HG02798 (cell line): ENCODE data around the gene YIPF3.

Source experiments
- ATAC-seq: cut with Tn5 transposase; IDR thresholded peaks from one replicate; pipeline ENCODE4 v1.9.1; 2021; ENCODE audit warnings: mild to moderate bottlenecking; ENCODE audit not compliant: unreplicated experiment, poor library complexity

Gene YIPF3

GRCh38 chr6:43493833-43494232 lies 22.9 kb downstream of the YIPF3 start:
- no peak for ATAC-seq

DNA sequence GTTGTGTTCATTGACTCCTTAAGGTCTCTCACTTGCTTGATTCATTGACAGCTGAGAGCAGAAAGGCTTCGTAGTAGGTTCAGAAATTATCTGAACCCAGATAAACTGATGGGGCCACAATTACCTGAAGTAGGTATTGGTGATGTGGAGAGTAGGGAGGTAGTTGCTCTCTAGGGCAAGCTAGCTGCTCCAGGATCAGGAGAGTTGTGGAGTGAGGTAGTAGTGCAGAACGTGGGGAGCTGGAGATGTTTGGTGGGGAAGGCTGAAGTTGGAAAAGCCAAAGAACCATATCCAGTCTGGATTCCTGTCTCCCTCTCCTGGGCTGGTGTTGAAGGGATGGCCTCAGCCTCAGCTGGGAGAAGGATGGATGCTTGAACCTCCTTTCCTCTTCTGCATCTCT lies 23.5 kb downstream of the YIPF3 start:
- no peak for ATAC-seq

DNA sequence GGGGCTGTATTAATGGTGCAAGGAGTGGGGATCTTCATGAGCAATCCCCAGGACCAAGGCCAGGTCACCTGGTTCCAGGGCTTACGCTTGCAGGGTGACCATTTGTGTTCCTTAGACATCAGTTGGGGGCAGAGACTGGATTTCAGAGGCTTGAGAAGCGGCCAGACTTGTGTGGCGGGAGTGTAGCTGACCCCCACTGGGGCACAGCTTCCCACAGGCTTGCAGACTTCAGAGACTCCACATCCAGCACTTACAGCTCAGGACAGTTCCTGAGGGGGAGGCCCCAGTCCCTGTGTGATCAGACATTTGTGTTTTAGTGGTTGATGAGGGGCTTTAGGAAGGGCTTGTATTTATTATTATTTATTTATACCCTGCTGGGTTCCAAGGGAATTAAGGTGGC lies 24.1 kb downstream of the YIPF3 start:
- no peak for ATAC-seq

GRCh38 chr6:43491750-43492661 lies 24.7 kb downstream of the YIPF3 start:
- ATAC-seq: no peak

- ATAC-seq: no peak
Observed at GRCh38 chr6:43490523-43490939, 26.2 kb downstream of the YIPF3 start.

GRCh38 chr6:43489277-43490072 lies 27.3 kb downstream of the YIPF3 start:
- no peak for ATAC-seq

- ATAC-seq: no peak
Observed at GRCh38 chr6:43488667-43489276, 28.0 kb downstream of the YIPF3 start.

GRCh38 chr6:43481591-43482236 lies 35.0 kb downstream of the YIPF3 start:
- ATAC-seq: no peak

DNA sequence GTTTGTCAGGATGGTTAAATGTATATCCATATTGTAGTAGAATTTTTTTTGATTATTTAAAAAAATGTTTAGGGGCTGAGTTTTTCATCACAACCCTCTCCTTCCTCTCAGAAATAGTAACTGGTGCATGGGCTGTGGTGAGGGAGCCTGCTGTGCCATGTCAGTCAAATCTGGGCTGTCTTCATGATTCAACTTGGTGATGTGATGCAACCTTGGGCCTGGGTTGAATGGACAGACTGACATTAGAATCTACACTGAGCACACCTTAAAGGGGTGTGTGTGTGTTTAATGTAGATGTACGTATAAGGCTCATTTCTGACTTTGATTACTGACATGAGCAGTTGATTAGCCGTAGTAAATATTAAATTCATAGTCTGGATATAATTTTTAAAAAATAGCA lies 35.7 kb downstream of the YIPF3 start:
- ATAC-seq: no peak

- no peak for ATAC-seq
Observed at GRCh38 chr6:43478008-43478372, 38.7 kb downstream of the YIPF3 start.

- ATAC-seq: peak; percentile 98
Observed at GRCh38 chr6:43477235-43478007, 39.3 kb downstream of the YIPF3 start, which contains the start of gene TJAP1. Gene TJAP1 (plus strand): TSS chr6:43477570. CDS start chr6:43499002, 21,432 bp downstream.

- ATAC-seq: no peak
Observed at GRCh38 chr6:43476746-43477145, 40.0 kb downstream of the YIPF3 start.

DNA sequence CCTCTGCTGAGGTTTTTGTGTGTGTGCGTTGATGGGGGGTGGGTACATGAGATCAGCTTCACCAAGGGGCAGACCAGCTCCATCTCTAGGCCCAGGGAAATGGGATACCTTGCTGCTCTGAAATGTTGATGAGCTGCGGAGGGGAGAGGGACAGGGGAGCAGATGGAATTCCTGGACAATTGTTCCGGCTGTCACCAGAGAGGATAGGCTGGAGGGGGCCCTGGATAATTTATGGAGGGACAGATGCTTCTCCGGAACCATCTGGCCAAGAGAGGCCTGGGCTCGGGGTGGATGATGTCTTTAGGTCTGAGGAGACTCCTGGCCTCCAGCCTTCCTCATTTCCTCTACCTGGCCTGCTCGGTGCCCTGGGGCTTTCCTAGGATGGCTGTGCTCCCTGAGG lies 41.2 kb downstream of the YIPF3 start:
- ATAC-seq: no peak

GRCh38 chr6:43472515-43472914 lies 44.2 kb downstream of the YIPF3 start:
- ATAC-seq: no peak

GRCh38 chr6:43471399-43471798 lies 45.3 kb downstream of the YIPF3 start:
- no peak for ATAC-seq

DNA sequence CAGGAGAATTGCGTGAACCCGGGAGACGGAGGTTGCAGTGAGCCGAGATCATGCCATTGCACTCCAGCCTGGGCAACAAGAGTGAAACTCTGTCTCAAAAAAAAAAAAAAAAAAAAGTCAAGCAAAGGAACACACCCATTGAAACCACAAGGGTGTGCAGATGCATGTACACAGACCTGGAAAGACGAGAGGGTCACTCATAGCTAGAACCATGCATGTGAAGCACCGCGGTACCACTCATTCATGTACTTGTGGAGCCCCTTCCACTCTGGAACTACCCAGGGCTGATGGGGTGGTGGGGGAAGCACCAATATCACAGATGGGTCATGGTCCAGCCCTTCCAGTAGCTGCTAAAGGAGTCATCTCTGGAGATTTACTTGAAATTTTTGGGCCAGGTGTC lies 46.8 kb downstream of the YIPF3 start:
- ATAC-seq: no peak

DNA sequence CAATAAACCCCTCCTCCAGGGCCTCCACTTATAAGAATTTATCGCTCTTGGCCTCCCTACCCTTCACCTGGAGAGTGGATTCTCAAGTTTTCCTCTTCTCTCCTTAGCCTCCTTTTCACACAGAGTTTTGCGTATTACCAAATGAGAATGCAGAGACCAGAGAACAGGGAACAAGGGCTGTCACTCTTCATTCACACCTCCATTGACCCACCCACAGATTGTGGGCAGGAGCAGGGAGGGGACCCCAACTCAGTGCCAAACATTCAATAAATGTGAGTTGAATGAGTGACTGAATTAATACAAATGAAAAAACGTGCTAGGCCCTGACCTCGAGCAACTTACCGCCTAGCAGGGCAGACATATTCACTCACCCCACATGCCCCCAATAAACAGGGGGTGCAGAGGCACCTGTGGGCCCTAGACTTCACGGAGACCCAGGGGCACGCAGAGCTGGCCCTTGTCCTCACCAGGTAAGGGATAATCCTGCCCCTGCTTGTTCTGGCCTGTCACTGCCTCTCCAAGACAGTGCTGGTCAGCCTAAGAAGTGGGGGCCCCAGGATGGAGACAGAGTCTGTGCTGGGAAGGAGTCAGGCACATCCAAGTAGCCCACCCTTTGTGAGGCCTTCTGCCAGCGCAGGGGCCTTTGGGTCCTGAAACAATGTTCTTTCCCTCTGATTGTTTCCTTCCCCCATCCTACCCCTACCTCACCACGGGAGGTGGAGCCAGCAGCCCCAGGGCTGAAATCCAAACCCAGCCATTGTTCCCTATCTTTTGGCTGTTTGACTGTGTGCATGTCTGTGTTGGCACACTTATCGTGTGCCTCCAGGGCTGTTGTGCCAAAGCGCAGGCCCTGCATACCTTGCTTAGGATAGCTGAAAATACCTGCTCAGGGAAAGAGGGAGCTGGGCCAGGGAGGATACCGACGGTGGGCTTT lies 47.7 kb downstream of the YIPF3 start:
- ATAC-seq: no peak

DNA sequence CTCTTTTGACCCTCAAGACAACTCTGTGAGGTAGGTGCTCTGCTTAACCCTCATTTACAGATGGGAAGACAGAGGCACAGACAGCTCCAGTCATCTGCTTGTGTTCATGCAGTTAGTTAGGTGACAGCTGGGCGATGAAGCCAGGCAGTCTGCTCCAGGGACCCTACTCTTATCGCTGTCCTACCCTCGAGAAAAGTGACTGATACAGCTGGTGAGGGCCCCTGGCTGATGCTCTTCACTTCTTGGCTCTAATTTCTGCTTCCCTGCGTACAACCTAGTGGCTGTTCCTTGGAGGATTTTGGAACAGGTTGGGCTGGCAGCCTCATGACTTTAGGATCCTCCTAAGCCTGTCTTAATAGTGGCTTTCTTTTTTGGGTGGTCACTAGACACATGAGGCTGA lies 48.5 kb downstream of the YIPF3 start:
- ATAC-seq: no peak

DNA sequence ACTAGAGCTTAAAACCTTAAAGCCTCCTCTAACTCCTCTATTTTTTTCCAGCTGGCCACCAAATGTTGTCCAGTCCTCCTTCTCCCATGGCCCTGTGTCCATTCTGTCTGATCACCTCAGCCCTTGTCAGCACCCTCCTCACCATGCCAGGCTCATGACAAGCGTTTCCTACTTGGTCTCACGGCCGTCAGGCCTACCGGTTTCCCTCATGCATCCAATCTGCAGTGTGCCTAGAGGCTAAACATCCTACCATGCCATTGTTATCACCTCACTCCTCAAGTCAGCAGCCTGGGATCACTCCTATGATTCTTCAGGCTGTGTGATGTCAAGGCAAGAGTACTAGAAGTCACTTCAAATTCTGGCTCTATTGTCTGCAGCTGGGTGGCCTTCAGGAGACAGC lies 49.0 kb downstream of the YIPF3 start:
- ATAC-seq: no peak
